SK-N-SH (cell line): Measurements from ENCODE around the gene PSMA6. TPM values are rescaled to one million over a fixed set of nuclear protein-coding genes. Genes with fewer than 3 reads are reported as not detected.

Experiments used
- CTCF ChIA-PET: fragments of 300-600, 350-600 bp; formaldehyde crosslinking; extraction: SDS; loops from one replicate; lab custom pipeline; 2021; lab: Yijun Ruan, JAX
- POLR2A ChIA-PET: fragments of 350-600 bp; sonication (Branson Sonifier 250); formaldehyde crosslinking; extraction: SDS; loops from one replicate; lab custom pipeline; 2020; ENCODE audit warnings: antibody characterized with exemption, inconsistent platforms; lab: Yijun Ruan, JAX
- DNase-seq: peaks from one replicate; pipeline ENCODE4 v3.0.0; 2012
- H2AFZ ChIP-seq: fragments of 200-600 bp; sonication (generic); 2 replicates; pipeline ENCODE4 v1.8.1; 2016; ENCODE audit warnings: antibody characterized with exemption, mild to moderate bottlenecking, low read depth
- H3F3A ChIP-seq: fragments of 200-600 bp; sonication (generic); replicated peaks from 2 replicates; pipeline ENCODE3; 2016; ENCODE audit warnings: antibody characterized with exemption, mild to moderate bottlenecking; ENCODE audit not compliant: insufficient read depth
- H3K27ac ChIP-seq, 2 experiments: fragments of 200-500 bp in 1 of 2; fragments of 200-600 bp in 1 of 2; sonication (Bioruptor generic) in 1 of 2; sonication (generic), shearing (Covaris generic) in 1 of 2; 2 replicates each; pipeline versions ENCODE4 v1.5.1 to v1.6.1; 2014 to 2016; ENCODE audit warnings: low read depth in 2 of 2, inconsistent platforms in 1 of 2, low read length in 1 of 2, mild to moderate bottlenecking in 1 of 2, mixed read lengths in 1 of 2
- H3K27me3 ChIP-seq: fragments of 200-600 bp; sonication (generic), shearing (Covaris generic); 2 replicates; pipeline ENCODE4 v1.6.1; 2016; ENCODE audit warnings: mixed run types; ENCODE audit not compliant: insufficient read depth
- H3K36me3 ChIP-seq, 2 experiments: fragments of 200-500 bp in 1 of 2; fragments of 200-600 bp in 1 of 2; sonication (Bioruptor generic) in 1 of 2; sonication (generic) in 1 of 2; replicated peaks in 1 of 2; 2 replicates each; pipeline versions ENCODE3 to v1.5.1; 2014 to 2016; ENCODE audit warnings: low read length in 1 of 2, mild to moderate bottlenecking in 1 of 2; ENCODE audit not compliant: insufficient read depth in 2 of 2, control insufficient read depth in 1 of 2
- H3K4me1 ChIP-seq, 2 experiments: fragments of 200-500 bp in 1 of 2; fragments of 200-600 bp in 1 of 2; sonication (Bioruptor generic) in 1 of 2; sonication (generic), shearing (Covaris generic) in 1 of 2; 2 replicates each; pipeline versions ENCODE4 v1.5.1 to v1.6.1; 2014 to 2016; ENCODE audit warnings: low read depth in 1 of 2, low read length in 1 of 2, mixed run types in 1 of 2; ENCODE audit not compliant: insufficient read depth in 2 of 2, control insufficient read depth in 1 of 2
- H3K4me2 ChIP-seq: fragments of 200-600 bp; sonication (generic), shearing (Covaris generic); 2 replicates; pipeline ENCODE4 v1.6.1; 2017; ENCODE audit warnings: mixed run types
- H3K4me3 ChIP-seq, 2 experiments: fragments of 200-500 bp in 1 of 2; fragments of 200-600 bp in 1 of 2; sonication (Bioruptor generic) in 1 of 2; sonication (generic), shearing (Covaris generic) in 1 of 2; 2 replicates each; pipeline versions ENCODE4 v1.5.1 to v1.8.1; 2014 to 2016; ENCODE audit warnings: low read depth in 2 of 2, inconsistent platforms in 1 of 2, low read length in 1 of 2, mild to moderate bottlenecking in 1 of 2, mixed read lengths in 1 of 2, moderate library complexity in 1 of 2
- H3K79me2 ChIP-seq: fragments of 200-600 bp; sonication (generic); 2 replicates; pipeline ENCODE4 v1.8.1; 2017; ENCODE audit warnings: mild to moderate bottlenecking; ENCODE audit not compliant: insufficient read depth
- H3K9ac ChIP-seq: fragments of 200-600 bp; sonication (generic); 2 replicates; pipeline ENCODE4 v1.6.1; 2017; ENCODE audit warnings: mixed run types
- H3K9me2 ChIP-seq: fragments of 200-600 bp; sonication (generic); 2 replicates; pipeline ENCODE4 v1.6.1; 2017; ENCODE audit warnings: mixed run types
- H3K9me3 ChIP-seq: fragments of 200-600 bp; sonication (generic); 2 replicates; pipeline ENCODE4 v1.6.1; 2017; ENCODE audit warnings: mixed run types, mild to moderate bottlenecking, moderate library complexity
- H4K20me1 ChIP-seq: fragments of 200-600 bp; sonication (generic); 2 replicates; pipeline ENCODE4 v1.6.1; 2017; ENCODE audit warnings: mild to moderate bottlenecking, mixed run types; ENCODE audit not compliant: insufficient read depth
- ELF1 ChIP-seq: IDR thresholded peaks from 2 replicates; pipeline ENCODE4 v1.4.0; 2012
- EP300 ChIP-seq, 2 experiments: IDR thresholded peaks; 2 replicates each; pipeline versions ENCODE4 v1.4.0 to v1.6.1; 2012; ENCODE audit warnings: borderline replicate concordance in 1 of 2, low read depth in 1 of 2, low read length in 1 of 2
- FOSL2 ChIP-seq: IDR thresholded peaks from 2 replicates; pipeline ENCODE4 v1.4.0; 2012; ENCODE audit warnings: low read depth, mild to moderate bottlenecking, moderate library complexity, borderline replicate concordance
- GABPA ChIP-seq: IDR thresholded peaks from 2 replicates; pipeline ENCODE4 v1.4.0; 2012; ENCODE audit warnings: low read depth, mild to moderate bottlenecking
- GATA2 ChIP-seq: sonication (generic); formaldehyde crosslinking; IDR thresholded peaks from 2 replicates; pipeline ENCODE4 v1.5.0; 2020; ENCODE audit warnings: mild to moderate bottlenecking, missing genetic modification reagents
- MXI1 ChIP-seq: IDR thresholded peaks from 2 replicates; pipeline ENCODE4 v1.6.1; 2012; ENCODE audit warnings: mild to moderate bottlenecking, low read depth, low read length, improper control_type of control experiment
- NFIC ChIP-seq: IDR thresholded peaks from 2 replicates; pipeline ENCODE4 v1.4.0; 2012; ENCODE audit warnings: borderline replicate concordance
- NRF1 ChIP-seq: IDR thresholded peaks from 2 replicates; pipeline ENCODE4 v1.6.1; 2012; ENCODE audit warnings: low read depth, mild to moderate bottlenecking, low read length
- RAD21 ChIP-seq: IDR thresholded peaks from 2 replicates; pipeline ENCODE4 v1.6.1; 2012; ENCODE audit warnings: mild to moderate bottlenecking, low read length
- TAF1 ChIP-seq: IDR thresholded peaks from 2 replicates; pipeline ENCODE4 v1.6.1; 2012; ENCODE audit warnings: low read depth, mild to moderate bottlenecking, low read length, moderate library complexity, borderline replicate concordance
- TCF12 ChIP-seq: IDR thresholded peaks from 2 replicates; pipeline ENCODE4 v1.4.0; 2012
- TEAD4 ChIP-seq: IDR thresholded peaks from 2 replicates; pipeline ENCODE4 v1.4.0; 2012; ENCODE audit warnings: mild to moderate bottlenecking, borderline replicate concordance; ENCODE audit not compliant: insufficient read depth
- YY1 ChIP-seq: IDR thresholded peaks from 2 replicates; pipeline ENCODE4 v1.4.0; 2012; ENCODE audit warnings: low read depth, mild to moderate bottlenecking
- ZBTB33 ChIP-seq: IDR thresholded peaks from 2 replicates; pipeline ENCODE4 v1.4.0; 2012; ENCODE audit warnings: low read depth, borderline replicate concordance
- WGBS: methylation state at CpG from one replicate; pipeline ENCODE4 v1.1.6; 2017; ENCODE audit warnings: low lambda C conversion rate; 5-methylcytosine and 5-hydroxymethylcytosine counted together
- polyA plus RNA-seq, 3 experiments: library from polyadenylated mRNA; depleted of rRNA; stranded (reverse); fragments of >200 nt; gene quantifications; 2 replicates each; pipeline ENCODE4 v1.2.3, GENCODE V29; 2012
- TF ChIP-seq, protein P1 (sequence below): IDR thresholded peaks from 2 replicates; pipeline ENCODE4 v1.4.0; 2012; ENCODE audit warnings: low read depth, borderline replicate concordance
- TF ChIP-seq, protein P2 (sequence below): IDR thresholded peaks from 2 replicates; pipeline ENCODE4; 2012

Gene PSMA6
- polyA plus RNA-seq, 1 of the 3 experiments (the other 2 are of a cell fraction) = 174 TPM

- peaks cover 15% of the 10 kb centered on the region for H3F3A ChIP-seq
- ChIA-PET POLR2A (no interaction called here), CTCF (no interaction called here)
- no peaks in the 10 kb centered on the region for H3K27me3 ChIP-seq
- 96% methylated on average over 3 of the region's 3 CpGs for WGBS
- H3K27ac ChIP-seq = no peak overlapping the region
- no peaks in the 10 kb centered on the region for H3K9me2 ChIP-seq
- 0 out of 2 replicates have a peak, but pooled peaks cover 2% of the 10 kb centered on the region for H3K9me3 ChIP-seq
- H3K4me2 ChIP-seq = no peak overlapping the region
- no peak for DNase-seq
- H2AFZ ChIP-seq = no peak overlapping the region
- TF ChIP-seq, protein P1, sequence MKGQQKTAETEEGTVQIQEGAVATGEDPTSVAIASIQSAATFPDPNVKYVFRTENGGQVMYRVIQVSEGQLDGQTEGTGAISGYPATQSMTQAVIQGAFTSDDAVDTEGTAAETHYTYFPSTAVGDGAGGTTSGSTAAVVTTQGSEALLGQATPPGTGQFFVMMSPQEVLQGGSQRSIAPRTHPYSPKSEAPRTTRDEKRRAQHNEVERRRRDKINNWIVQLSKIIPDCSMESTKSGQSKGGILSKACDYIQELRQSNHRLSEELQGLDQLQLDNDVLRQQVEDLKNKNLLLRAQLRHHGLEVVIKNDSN = no peak
- TF ChIP-seq TCF12 = no peak
- no peak for TF ChIP-seq FOSL2
- no peak for TF ChIP-seq GABPA
- TF ChIP-seq MXI1 = no peak
- TF ChIP-seq ELF1 = no peak
- no peak for TF ChIP-seq TAF1
- TF ChIP-seq GATA2 (CRISPR knock-in tag) = no peak
- no peak for TF ChIP-seq ZBTB33
- no peak for TF ChIP-seq EP300 (IDR thresholded peaks at IDR 0.05; ENCODE audit: borderline replicate concordance in 1 of 2, low read depth in 1 of 2, low read length in 1 of 2)
- TF ChIP-seq TEAD4 = no peak
- no peak for TF ChIP-seq YY1
- TF ChIP-seq, all 33 proteins: peak for 0
- no peak overlapping the region for H3K9ac ChIP-seq
- H3K79me2 ChIP-seq = peaks cover 100% of the 10 kb centered on the region
- H4K20me1 ChIP-seq = peaks cover 62% of the 10 kb centered on the region
- H3K36me3 ChIP-seq = peaks cover 2 to 20% of the 10 kb centered on the region in 2 experiments
- peaks cover 0 to 6% of the 10 kb centered on the region in 2 experiments; a peak in 3 of 4 replicates for H3K4me1 ChIP-seq
- H3K4me3 ChIP-seq = no peak overlapping the region
These were observed 5.5 kb downstream of the PSMA6 start for GRCh38 chr14:35297706-35298105.

- H3K4me2 ChIP-seq = no peak overlapping the region
- no peak overlapping the region for H2AFZ ChIP-seq
- peaks cover 0 to 6% of the 10 kb centered on the region in 2 experiments; a peak in 3 of 4 replicates for H3K4me1 ChIP-seq
- peaks cover 2 to 26% of the 10 kb centered on the region in 2 experiments for H3K36me3 ChIP-seq
- no peak overlapping the region for H3K4me3 ChIP-seq
- peaks cover 68% of the 10 kb centered on the region for H4K20me1 ChIP-seq
- TF ChIP-seq, protein P2, sequence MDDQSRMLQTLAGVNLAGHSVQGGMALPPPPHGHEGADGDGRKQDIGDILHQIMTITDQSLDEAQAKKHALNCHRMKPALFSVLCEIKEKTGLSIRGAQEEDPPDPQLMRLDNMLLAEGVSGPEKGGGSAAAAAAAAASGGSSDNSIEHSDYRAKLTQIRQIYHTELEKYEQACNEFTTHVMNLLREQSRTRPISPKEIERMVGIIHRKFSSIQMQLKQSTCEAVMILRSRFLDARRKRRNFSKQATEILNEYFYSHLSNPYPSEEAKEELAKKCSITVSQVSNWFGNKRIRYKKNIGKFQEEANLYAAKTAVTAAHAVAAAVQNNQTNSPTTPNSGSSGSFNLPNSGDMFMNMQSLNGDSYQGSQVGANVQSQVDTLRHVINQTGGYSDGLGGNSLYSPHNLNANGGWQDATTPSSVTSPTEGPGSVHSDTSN = no peak
- TF ChIP-seq NRF1 (no peak), EP300 (IDR thresholded peaks at IDR 0.05; ENCODE audit: borderline replicate concordance in 1 of 2, low read depth in 1 of 2, low read length in 1 of 2) (no peak), NFIC (no peak), RAD21 (no peak)
- H3K27ac ChIP-seq = no peak overlapping the region
- 0 out of 2 replicates have a peak, but pooled peaks cover 4% of the 10 kb centered on the region for H3K9me3 ChIP-seq
- WGBS = 95% methylated on average over 4 of the region's 4 CpGs
- ChIA-PET POLR2A (no interaction called here), CTCF (no interaction called here)
- DNase-seq = no peak
- peaks cover 11% of the 10 kb centered on the region for H3F3A ChIP-seq
- no peaks in the 10 kb centered on the region for H3K9me2 ChIP-seq
- H3K27me3 ChIP-seq = no peaks in the 10 kb centered on the region
- no peak overlapping the region for H3K9ac ChIP-seq
- peaks cover 100% of the 10 kb centered on the region for H3K79me2 ChIP-seq
These were observed 6.2 kb downstream of the PSMA6 start for GRCh38 chr14:35298351-35298750.
